GM18858 (cell line): ENCODE measurements around the gene PLCG1.

ENCODE experiments used
- ATAC-seq: cut with Tn5 transposase; IDR thresholded peaks from one replicate; pipeline ENCODE4 v1.9.1; 2021; ENCODE audit not compliant: unreplicated experiment

Gene PLCG1

GRCh38 chr20:41166201-41167117 lies 29.1 kb downstream of the PLCG1 start:
- no peak for ATAC-seq

GRCh38 chr20:41167118-41167470 lies 29.8 kb downstream of the PLCG1 start:
- ATAC-seq = no peak

GRCh38 chr20:41167481-41168253 lies 30.3 kb downstream of the PLCG1 start:
- ATAC-seq = no peak

- ATAC-seq = no peak
These were observed 31.2 kb downstream of the PLCG1 start for GRCh38 chr20:41168281-41169161.

GRCh38 chr20:41169162-41169690 lies 31.9 kb downstream of the PLCG1 start:
- ATAC-seq = no peak

- no peak for ATAC-seq
These were observed 32.5 kb downstream of the PLCG1 start for GRCh38 chr20:41169791-41170351.

- ATAC-seq = no peak
These were observed 33.2 kb downstream of the PLCG1 start for GRCh38 chr20:41170386-41171105.

GRCh38 chr20:41171736-41172295 lies 34.5 kb downstream of the PLCG1 start:
- no peak for ATAC-seq

- no peak for ATAC-seq
These were observed 35.2 kb downstream of the PLCG1 start for GRCh38 chr20:41172296-41173140.

- no peak for ATAC-seq
These were observed 35.9 kb downstream of the PLCG1 start for GRCh38 chr20:41173161-41173721.

- no peak for ATAC-seq
These were observed 36.5 kb downstream of the PLCG1 start for GRCh38 chr20:41173791-41174341.

- no peak for ATAC-seq
These were observed 37.0 kb downstream of the PLCG1 start for GRCh38 chr20:41174373-41174772.

- no peak for ATAC-seq
These were observed 37.4 kb downstream of the PLCG1 start for GRCh38 chr20:41174782-41175181.

- no peak for ATAC-seq
These were observed 37.9 kb downstream of the PLCG1 start for GRCh38 chr20:41175201-41175651.

GRCh38 chr20:41175727-41176330 lies 38.5 kb downstream of the PLCG1 start:
- no peak for ATAC-seq

- ATAC-seq = no peak
These were observed 39.6 kb downstream of the PLCG1 start for GRCh38 chr20:41176711-41177552.

- ATAC-seq = no peak
These were observed 40.3 kb downstream of the PLCG1 start for GRCh38 chr20:41177636-41178035.
